ENCODE data around the gene TSPAN14.

TSPAN14 gene

DNA sequence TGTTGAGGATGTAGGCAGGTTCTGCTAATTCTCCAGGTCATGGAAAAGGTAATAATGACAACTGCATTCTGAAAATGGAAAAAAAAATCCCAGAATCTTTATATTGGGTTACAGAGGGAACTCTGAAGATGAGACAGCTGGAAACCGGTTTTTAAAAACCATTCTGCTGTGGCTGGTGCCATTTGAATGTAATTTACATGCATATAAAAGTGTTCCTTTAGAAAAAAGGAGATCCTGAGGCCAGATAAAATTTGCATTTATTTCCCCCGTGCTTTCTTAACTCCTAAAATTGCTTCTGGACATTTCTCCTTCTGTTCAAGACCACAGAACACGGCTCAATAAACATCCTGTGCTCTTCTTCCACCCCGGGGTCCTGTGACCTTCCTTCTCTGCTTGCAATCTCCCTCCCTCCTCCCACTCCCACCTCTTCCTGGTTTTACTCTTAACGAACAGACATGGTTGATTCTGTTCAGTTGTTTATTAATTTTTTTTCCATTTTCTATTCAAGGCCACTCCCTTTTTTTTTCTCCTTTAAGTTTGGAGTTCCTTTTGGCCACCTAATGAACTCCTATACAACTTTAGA lies 125.2 kb downstream of the TSPAN14 start:
- TF ChIP-seq, protein P1, sequence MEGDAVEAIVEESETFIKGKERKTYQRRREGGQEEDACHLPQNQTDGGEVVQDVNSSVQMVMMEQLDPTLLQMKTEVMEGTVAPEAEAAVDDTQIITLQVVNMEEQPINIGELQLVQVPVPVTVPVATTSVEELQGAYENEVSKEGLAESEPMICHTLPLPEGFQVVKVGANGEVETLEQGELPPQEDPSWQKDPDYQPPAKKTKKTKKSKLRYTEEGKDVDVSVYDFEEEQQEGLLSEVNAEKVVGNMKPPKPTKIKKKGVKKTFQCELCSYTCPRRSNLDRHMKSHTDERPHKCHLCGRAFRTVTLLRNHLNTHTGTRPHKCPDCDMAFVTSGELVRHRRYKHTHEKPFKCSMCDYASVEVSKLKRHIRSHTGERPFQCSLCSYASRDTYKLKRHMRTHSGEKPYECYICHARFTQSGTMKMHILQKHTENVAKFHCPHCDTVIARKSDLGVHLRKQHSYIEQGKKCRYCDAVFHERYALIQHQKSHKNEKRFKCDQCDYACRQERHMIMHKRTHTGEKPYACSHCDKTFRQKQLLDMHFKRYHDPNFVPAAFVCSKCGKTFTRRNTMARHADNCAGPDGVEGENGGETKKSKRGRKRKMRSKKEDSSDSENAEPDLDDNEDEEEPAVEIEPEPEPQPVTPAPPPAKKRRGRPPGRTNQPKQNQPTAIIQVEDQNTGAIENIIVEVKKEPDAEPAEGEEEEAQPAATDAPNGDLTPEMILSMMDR (IDR thresholded peaks at IDR 0.05; ENCODE audit: low read length) = no peak
- no peak for TF ChIP-seq EZH2 (IDR thresholded peaks at IDR 0.05; ENCODE audit: borderline replicate concordance, low read length)
- no peaks in the 10 kb centered on the region for H3F3A ChIP-seq (ENCODE audit: insufficient read depth, low read length)
- H3K9me3 ChIP-seq (ENCODE audit: low read length) = no peaks in the 10 kb centered on the region
- H3K9ac ChIP-seq (ENCODE audit: low read length) = no peak overlapping the region
- no peaks in the 10 kb centered on the region; the same call in 1 of the 2 replicates for H3K27me3 ChIP-seq (ENCODE audit: insufficient read depth, low read length)
- no peak overlapping the region for H2AFZ ChIP-seq (ENCODE audit: low read length)
- no peak overlapping the region for H3K27ac ChIP-seq (ENCODE audit: low read depth, low read length, poor library complexity, severe bottlenecking)
- H3K36me3 ChIP-seq (ENCODE audit: insufficient read depth, low read length) = no peaks in the 10 kb centered on the region; the same call in 1 of the 2 replicates
- H3K4me2 ChIP-seq (ENCODE audit: low read length) = no peak overlapping the region
- H3K4me3 ChIP-seq (ENCODE audit: low read depth, low read length, poor library complexity, severe bottlenecking) = no peak overlapping the region
- no peaks in the 10 kb centered on the region for H4K20me1 ChIP-seq (ENCODE audit: insufficient read depth, low read length)
- no peaks in the 10 kb centered on the region for H3K4me1 ChIP-seq (ENCODE audit: insufficient read depth, low read length, severe bottlenecking)
- H3K9me2 ChIP-seq (ENCODE audit: low read depth, low read length) = no peaks in the 10 kb centered on the region
- no peaks in the 10 kb centered on the region for H3K79me2 ChIP-seq (ENCODE audit: insufficient read depth, low read length)

DNA sequence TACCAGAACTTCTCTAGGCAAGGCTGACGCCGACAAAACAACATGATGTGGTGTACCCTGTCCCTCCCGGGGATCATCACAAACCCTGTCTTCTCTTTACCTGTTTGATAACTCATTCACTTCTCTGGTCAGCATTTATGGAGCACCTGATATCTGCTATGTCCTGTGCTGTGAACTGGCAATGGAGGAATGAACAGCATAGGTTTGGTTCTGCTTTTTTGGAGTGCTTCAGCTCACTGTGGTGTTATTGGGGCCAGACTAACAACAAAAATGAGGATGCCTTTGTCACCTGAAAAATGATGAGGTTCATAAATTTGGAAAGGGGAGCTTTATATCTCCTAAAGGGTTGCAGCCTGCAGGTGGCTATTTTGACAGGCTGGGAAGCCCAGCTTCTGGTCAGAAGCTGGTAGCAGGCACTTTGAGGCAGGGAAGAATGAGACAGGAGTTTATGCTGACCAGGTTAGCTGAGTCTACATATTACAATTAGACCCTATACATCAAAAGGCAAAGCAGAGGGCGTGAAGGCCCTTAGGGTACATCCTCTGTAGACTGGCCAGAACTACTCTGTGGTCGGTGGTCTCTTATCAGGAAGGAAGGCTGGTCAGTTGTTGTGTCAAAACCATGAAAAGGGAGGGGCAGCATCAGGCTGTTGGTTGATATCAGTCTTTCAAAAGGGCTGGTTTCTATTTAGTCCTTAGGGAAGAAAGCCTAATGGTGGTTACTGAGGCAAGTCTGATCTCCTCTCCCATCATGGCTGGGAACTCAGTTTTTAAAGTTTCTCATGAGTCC lies 125.9 kb downstream of the TSPAN14 start:
- Histone ChIP-seq H3K4me3 (ENCODE audit: low read depth, low read length, poor library complexity, severe bottlenecking) (no peak overlapping the region), H3F3A (ENCODE audit: insufficient read depth, low read length) (no peaks in the 10 kb centered on the region), H3K27ac (ENCODE audit: low read depth, low read length, poor library complexity, severe bottlenecking) (no peak overlapping the region), H3K4me2 (ENCODE audit: low read length) (no peak overlapping the region), H2AFZ (ENCODE audit: low read length) (no peak overlapping the region), H3K27me3 (ENCODE audit: insufficient read depth, low read length) (no peaks in the 10 kb centered on the region; the same call in 1 of the 2 replicates), H4K20me1 (ENCODE audit: insufficient read depth, low read length) (no peaks in the 10 kb centered on the region), H3K36me3 (ENCODE audit: insufficient read depth, low read length) (no peaks in the 10 kb centered on the region; the same call in 1 of the 2 replicates), H3K9me3 (ENCODE audit: low read length) (no peaks in the 10 kb centered on the region), H3K9ac (ENCODE audit: low read length) (no peak overlapping the region), H3K9me2 (ENCODE audit: low read depth, low read length) (no peaks in the 10 kb centered on the region), H3K4me1 (ENCODE audit: insufficient read depth, low read length, severe bottlenecking) (no peaks in the 10 kb centered on the region), H3K79me2 (ENCODE audit: insufficient read depth, low read length) (no peaks in the 10 kb centered on the region)
- no peak for TF ChIP-seq EZH2 (IDR thresholded peaks at IDR 0.05; ENCODE audit: borderline replicate concordance, low read length)
- TF ChIP-seq, protein P1 (IDR thresholded peaks at IDR 0.05; ENCODE audit: low read length) = no peak

DNA sequence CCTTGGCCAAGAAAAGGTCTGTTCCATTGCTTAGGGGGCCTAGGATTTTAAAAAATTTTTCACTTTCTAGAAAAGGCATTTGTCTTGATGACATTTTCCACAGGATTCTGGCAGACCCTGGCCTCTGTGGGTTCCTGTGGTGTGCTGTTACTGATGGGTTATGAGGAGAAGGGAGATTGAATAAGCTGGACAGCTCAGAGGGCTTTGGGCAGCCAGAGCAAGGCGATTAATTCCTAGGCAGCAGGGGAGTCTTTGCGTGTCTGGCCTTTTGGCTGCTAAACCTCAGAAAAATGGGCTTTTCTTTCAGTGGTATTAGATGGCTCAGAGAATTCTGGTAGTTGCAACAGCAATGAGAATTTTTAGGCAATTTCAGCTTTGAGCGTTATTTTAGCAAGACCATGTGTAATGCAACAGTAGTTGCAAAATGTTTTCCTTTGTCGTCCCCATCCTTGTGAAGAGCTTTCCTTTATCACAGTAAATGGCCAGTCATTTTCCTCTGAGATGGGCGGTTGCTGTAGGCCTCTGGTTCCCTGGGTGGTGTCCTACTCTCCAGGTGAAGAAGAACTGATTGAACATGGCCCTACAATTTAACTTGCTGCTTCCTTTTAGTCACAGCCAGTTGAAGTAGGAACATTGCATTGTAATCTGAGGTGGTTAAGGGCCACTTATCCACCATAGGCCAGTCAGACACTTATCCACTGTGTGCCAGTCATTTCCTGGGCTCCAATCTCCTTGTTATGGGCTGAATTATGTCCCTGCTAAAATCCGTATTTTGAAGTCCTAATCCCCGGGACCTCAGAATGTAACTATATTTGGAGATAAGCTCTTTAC lies 126.7 kb downstream of the TSPAN14 start:
- no peak overlapping the region for H3K4me3 ChIP-seq (ENCODE audit: low read depth, low read length, poor library complexity, severe bottlenecking)
- no peaks in the 10 kb centered on the region for H3K79me2 ChIP-seq (ENCODE audit: insufficient read depth, low read length)
- no peak overlapping the region for H3K9ac ChIP-seq (ENCODE audit: low read length)
- H3K27me3 ChIP-seq (ENCODE audit: insufficient read depth, low read length) = no peaks in the 10 kb centered on the region; the same call in 1 of the 2 replicates
- no peaks in the 10 kb centered on the region for H3K4me1 ChIP-seq (ENCODE audit: insufficient read depth, low read length, severe bottlenecking)
- H3K4me2 ChIP-seq (ENCODE audit: low read length) = no peak overlapping the region
- H3K9me3 ChIP-seq (ENCODE audit: low read length) = no peaks in the 10 kb centered on the region
- no peaks in the 10 kb centered on the region for H4K20me1 ChIP-seq (ENCODE audit: insufficient read depth, low read length)
- no peak overlapping the region for H3K27ac ChIP-seq (ENCODE audit: low read depth, low read length, poor library complexity, severe bottlenecking)
- no peaks in the 10 kb centered on the region; the same call in 1 of the 2 replicates for H3K36me3 ChIP-seq (ENCODE audit: insufficient read depth, low read length)
- H3F3A ChIP-seq (ENCODE audit: insufficient read depth, low read length) = no peaks in the 10 kb centered on the region
- TF ChIP-seq, protein P1 (IDR thresholded peaks at IDR 0.05; ENCODE audit: low read length) = no peak
- no peak for TF ChIP-seq EZH2 (IDR thresholded peaks at IDR 0.05; ENCODE audit: borderline replicate concordance, low read length)
- H3K9me2 ChIP-seq (ENCODE audit: low read depth, low read length) = no peaks in the 10 kb centered on the region
- H2AFZ ChIP-seq (ENCODE audit: low read length) = no peak overlapping the region

Measured in OCI-LY1 (cell line).